Astrocyte (in vitro differentiated cells and primary cell): ENCODE measurements around the gene COPRS. TPM values are rescaled to one million over a fixed set of nuclear protein-coding genes. Genes with fewer than 3 reads are reported as not detected.

ENCODE experiments used
- DNase-seq: peaks from one replicate; pipeline ENCODE4 v3.0.0-alpha.2; 2010; ENCODE audit warnings: low read depth
- FAIRE-seq: peaks from 2 replicates; lab custom pipeline; 2011; peaks lifted over from hg19 to GRCh38; lab: Jason Lieb, UNC
- H2AFZ ChIP-seq: 2 replicates; pipeline ENCODE4 v1.6.0; 2012; ENCODE audit warnings: low read depth, low read length, inconsistent platforms
- H3K27ac ChIP-seq: 2 replicates; pipeline ENCODE4 v1.5.1; 2011; ENCODE audit warnings: low read depth, low read length, inconsistent platforms
- H3K27me3 ChIP-seq: 2 replicates; pipeline ENCODE4 v1.6.0; 2011; ENCODE audit warnings: low read length, inconsistent platforms; ENCODE audit not compliant: insufficient read depth
- H3K36me3 ChIP-seq: 2 replicates; pipeline ENCODE4 v1.5.1; 2011; ENCODE audit warnings: low read length, inconsistent platforms; ENCODE audit not compliant: insufficient read depth
- H3K4me1 ChIP-seq: 2 replicates; pipeline ENCODE4 v1.5.1; 2011; ENCODE audit warnings: low read length, inconsistent platforms; ENCODE audit not compliant: insufficient read depth
- H3K4me2 ChIP-seq: 2 replicates; pipeline ENCODE4 v1.6.0; 2012; ENCODE audit warnings: low read length, inconsistent platforms
- H3K4me3 ChIP-seq: 2 replicates; pipeline ENCODE4 v1.5.1; 2011; ENCODE audit warnings: low read depth, mild to moderate bottlenecking, low read length, inconsistent platforms; ENCODE audit not compliant: insufficient read depth
- H3K79me2 ChIP-seq: 2 replicates; pipeline ENCODE4 v1.6.0; 2012; ENCODE audit warnings: mild to moderate bottlenecking, low read length, inconsistent platforms; ENCODE audit not compliant: insufficient read depth
- H3K9ac ChIP-seq: 2 replicates; pipeline ENCODE4 v1.6.0; 2012; ENCODE audit warnings: mild to moderate bottlenecking, low read length, inconsistent platforms
- H3K9me3 ChIP-seq: 2 replicates; pipeline ENCODE4 v1.5.1; 2012; ENCODE audit warnings: low read depth, mild to moderate bottlenecking, low read length, inconsistent platforms; ENCODE audit not compliant: insufficient read depth
- H4K20me1 ChIP-seq: 2 replicates; pipeline ENCODE4 v1.6.0; 2012; ENCODE audit warnings: low read length, inconsistent platforms; ENCODE audit not compliant: insufficient read depth
- H3K27ac Mint-ChIP-seq: one replicate; pipeline ENCODE4 v1.8.0; 2021; ENCODE audit warnings: mild to moderate bottlenecking, mixed read lengths; ENCODE audit not compliant: unreplicated experiment
- H3K27me3 Mint-ChIP-seq: one replicate; pipeline ENCODE4 v1.8.0; 2021; ENCODE audit warnings: low read depth, mixed read lengths; ENCODE audit not compliant: unreplicated experiment
- H3K36me3 Mint-ChIP-seq: one replicate; pipeline ENCODE4 v1.8.0; 2021; ENCODE audit warnings: low read depth, mixed read lengths; ENCODE audit not compliant: unreplicated experiment
- H3K4me1 Mint-ChIP-seq: one replicate; pipeline ENCODE4 v1.8.0; 2021; ENCODE audit warnings: low read depth, mixed read lengths; ENCODE audit not compliant: unreplicated experiment
- H3K4me3 Mint-ChIP-seq: one replicate; pipeline ENCODE4 v1.8.0; 2021; ENCODE audit warnings: mild to moderate bottlenecking, moderate library complexity, mixed read lengths; ENCODE audit not compliant: unreplicated experiment
- H3K9me3 Mint-ChIP-seq: one replicate; pipeline ENCODE4 v1.8.0; 2021; ENCODE audit warnings: mild to moderate bottlenecking, mixed read lengths; ENCODE audit not compliant: unreplicated experiment
- EZH2 ChIP-seq: IDR thresholded peaks from 2 replicates; pipeline ENCODE4 v1.6.1; 2012; ENCODE audit warnings: mild to moderate bottlenecking, low read length, inconsistent platforms; ENCODE audit not compliant: insufficient read depth
- total RNA-seq: library from RNA; stranded (reverse); gene quantifications from 2 replicates; pipeline ENCODE4 v1.2.1, GENCODE V29; 2021
- TF ChIP-seq, protein P1 (sequence below): IDR thresholded peaks from 2 replicates; pipeline ENCODE4 v1.5.1; 2011; ENCODE audit warnings: low read depth, mild to moderate bottlenecking, inconsistent platforms, low read length, moderate library complexity; ENCODE audit not compliant: insufficient read depth

COPRS gene
- total RNA-seq, 1 donor from 2014 or later: 27.8 TPM

DNA sequence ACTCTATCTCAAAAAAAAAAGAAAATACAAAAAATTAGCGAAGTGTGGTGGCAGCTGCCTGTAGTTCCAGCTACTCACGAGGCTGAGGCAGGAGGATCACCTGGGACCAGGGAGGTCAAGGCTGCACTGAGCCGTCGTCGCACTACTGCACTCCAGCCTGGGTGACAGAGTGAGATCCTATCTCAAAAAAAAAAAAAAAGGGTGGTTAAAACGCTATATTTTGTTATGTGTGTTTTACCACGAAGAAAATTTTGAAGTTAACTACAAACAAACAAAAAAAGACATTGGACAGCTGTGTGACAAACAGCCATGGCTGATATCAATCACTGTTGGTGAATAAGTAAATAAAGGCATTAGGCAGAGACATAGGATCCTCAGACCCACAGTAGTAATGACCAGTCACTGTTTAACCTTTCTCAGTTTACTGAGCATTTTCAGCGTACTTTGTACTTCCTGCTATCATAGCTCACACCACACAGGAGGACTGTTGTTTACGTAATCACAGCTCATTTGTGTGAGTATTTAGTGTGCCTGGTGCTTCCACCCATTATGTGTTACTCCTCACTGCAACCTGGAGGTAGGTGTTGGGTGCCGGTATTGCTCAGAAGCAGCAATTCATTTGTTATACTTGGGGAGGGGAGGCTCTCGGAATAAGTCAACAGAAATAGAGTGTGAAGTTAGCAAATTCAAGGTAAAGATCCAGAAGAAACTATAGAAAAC is 55.4 kb downstream of the COPRS start:
- Histone ChIP-seq H3K4me3 (no peak overlapping the region), H4K20me1 (no peaks in the 10 kb centered on the region), H3K79me2 (no peaks in the 10 kb centered on the region), H3K27me3 (no peaks in the 10 kb centered on the region), H3K4me1 (no peaks in the 10 kb centered on the region), H2AFZ (no peak overlapping the region), H3K9ac (no peak overlapping the region), H3K36me3 (no peaks in the 10 kb centered on the region), H3K9me3 (no peaks in the 10 kb centered on the region), H3K27ac (no peak overlapping the region), H3K4me2 (no peak overlapping the region)
- peaks cover 3% of the 10 kb centered on the region for H3K9me3 Mint-ChIP-seq
- no peaks in the 10 kb centered on the region for H3K4me1 Mint-ChIP-seq
- DNase-seq (no peak), FAIRE-seq (no peak)
- H3K27me3 Mint-ChIP-seq: peaks cover 14% of the 10 kb centered on the region
- no peaks in the 10 kb centered on the region for H3K36me3 Mint-ChIP-seq
- TF ChIP-seq EZH2: no peak
- TF ChIP-seq, protein P1, sequence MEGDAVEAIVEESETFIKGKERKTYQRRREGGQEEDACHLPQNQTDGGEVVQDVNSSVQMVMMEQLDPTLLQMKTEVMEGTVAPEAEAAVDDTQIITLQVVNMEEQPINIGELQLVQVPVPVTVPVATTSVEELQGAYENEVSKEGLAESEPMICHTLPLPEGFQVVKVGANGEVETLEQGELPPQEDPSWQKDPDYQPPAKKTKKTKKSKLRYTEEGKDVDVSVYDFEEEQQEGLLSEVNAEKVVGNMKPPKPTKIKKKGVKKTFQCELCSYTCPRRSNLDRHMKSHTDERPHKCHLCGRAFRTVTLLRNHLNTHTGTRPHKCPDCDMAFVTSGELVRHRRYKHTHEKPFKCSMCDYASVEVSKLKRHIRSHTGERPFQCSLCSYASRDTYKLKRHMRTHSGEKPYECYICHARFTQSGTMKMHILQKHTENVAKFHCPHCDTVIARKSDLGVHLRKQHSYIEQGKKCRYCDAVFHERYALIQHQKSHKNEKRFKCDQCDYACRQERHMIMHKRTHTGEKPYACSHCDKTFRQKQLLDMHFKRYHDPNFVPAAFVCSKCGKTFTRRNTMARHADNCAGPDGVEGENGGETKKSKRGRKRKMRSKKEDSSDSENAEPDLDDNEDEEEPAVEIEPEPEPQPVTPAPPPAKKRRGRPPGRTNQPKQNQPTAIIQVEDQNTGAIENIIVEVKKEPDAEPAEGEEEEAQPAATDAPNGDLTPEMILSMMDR: no peak
- no peak overlapping the region for H3K27ac Mint-ChIP-seq
- no peak overlapping the region for H3K4me3 Mint-ChIP-seq

DNA sequence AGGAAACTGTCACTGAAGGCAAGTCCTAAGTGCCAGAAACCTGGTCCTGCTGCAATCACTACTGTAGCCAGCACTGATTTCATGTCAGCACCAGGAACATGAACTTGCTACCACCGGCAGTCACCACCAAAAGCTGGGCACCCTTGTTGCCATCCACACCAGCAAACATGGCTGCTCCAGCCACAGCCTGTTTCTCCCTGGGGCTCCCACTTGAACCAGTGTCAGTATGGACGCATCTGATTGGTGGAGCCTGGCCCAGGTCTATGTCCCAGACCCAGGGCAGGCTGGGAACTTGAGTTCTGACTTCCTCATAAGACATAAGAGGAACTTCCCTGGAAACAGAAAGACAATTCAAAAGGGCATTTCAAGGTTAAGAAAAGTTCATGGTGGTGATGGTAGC is 56.5 kb downstream of the COPRS start:
- no peak for DNase-seq
- H3K4me1 ChIP-seq: no peaks in the 10 kb centered on the region
- Mint-ChIP-seq H3K4me1 (no peaks in the 10 kb centered on the region), H3K27me3 (peaks cover 14% of the 10 kb centered on the region), H3K27ac (no peak overlapping the region), H3K36me3 (no peaks in the 10 kb centered on the region), H3K4me3 (no peak overlapping the region), H3K9me3 (no peaks in the 10 kb centered on the region)
- H3K27ac ChIP-seq: no peak overlapping the region
- no peak overlapping the region for H3K4me2 ChIP-seq
- no peak for TF ChIP-seq EZH2
- TF ChIP-seq, protein P1: no peak
- no peak overlapping the region for H3K9ac ChIP-seq
- no peaks in the 10 kb centered on the region for H3K9me3 ChIP-seq
- H3K4me3 ChIP-seq: no peak overlapping the region
- no peaks in the 10 kb centered on the region for H4K20me1 ChIP-seq
- no peak for FAIRE-seq
- no peaks in the 10 kb centered on the region for H3K79me2 ChIP-seq
- no peaks in the 10 kb centered on the region for H3K27me3 ChIP-seq
- H3K36me3 ChIP-seq: no peaks in the 10 kb centered on the region
- no peak overlapping the region for H2AFZ ChIP-seq

Other genes starting within 250 kb of the COPRS start
- 101 and 106 TPM in 2 replicates for gene UTP6, start 42.5 kb upstream of the COPRS start, total RNA-seq
- 16.6 and 18.7 TPM in 2 replicates for gene SUZ12, start 77.8 kb upstream of the COPRS start, total RNA-seq
- 10.0 and 10.3 TPM in 2 replicates for gene LRRC37B, start 148.1 kb upstream of the COPRS start, total RNA-seq